Kidney epithelial cell (primary cell): ENCODE data around the gene PTPRA. TPM values are rescaled to one million over a fixed set of nuclear protein-coding genes. Genes with fewer than 3 reads are reported as not detected.
"Not testable (repeated sequence)": the region's sequence is repeated elsewhere in the genome, so short reads cannot be mapped to it uniquely, and the experiment has no call there.

ENCODE experiments used
- DNase-seq: peaks from one replicate; pipeline ENCODE4 v3.0.0-alpha.2; 2010; ENCODE audit warnings: low read depth
- H3K27me3 ChIP-seq: 2 replicates; pipeline ENCODE4 v1.6.0; 2011; ENCODE audit warnings: low read length; ENCODE audit not compliant: control insufficient read depth, insufficient read depth
- H3K36me3 ChIP-seq: 2 replicates; pipeline ENCODE4 v1.5.1; 2011; ENCODE audit warnings: low read length; ENCODE audit not compliant: control insufficient read depth, insufficient read depth
- H3K4me3 ChIP-seq: 2 replicates; pipeline ENCODE4 v1.5.1; 2011; ENCODE audit warnings: low read depth, mild to moderate bottlenecking, control low read depth, low read length
- total RNA-seq: library from RNA; depleted of rRNA; stranded (reverse); fragments of >200 nt; gene quantifications from 2 replicates; pipeline ENCODE4 v1.2.3, GENCODE V29; 2015
- TF ChIP-seq, protein P1 (sequence below): IDR thresholded peaks from 2 replicates; pipeline ENCODE4 v1.5.1; 2011; ENCODE audit warnings: mild to moderate bottlenecking, moderate library complexity, low read length, control low read depth, inconsistent platforms; ENCODE audit not compliant: insufficient read depth, poor library complexity, severe bottlenecking

Gene PTPRA
- total RNA-seq, 1 donor from 2014 or later: 48.6 TPM

DNA sequence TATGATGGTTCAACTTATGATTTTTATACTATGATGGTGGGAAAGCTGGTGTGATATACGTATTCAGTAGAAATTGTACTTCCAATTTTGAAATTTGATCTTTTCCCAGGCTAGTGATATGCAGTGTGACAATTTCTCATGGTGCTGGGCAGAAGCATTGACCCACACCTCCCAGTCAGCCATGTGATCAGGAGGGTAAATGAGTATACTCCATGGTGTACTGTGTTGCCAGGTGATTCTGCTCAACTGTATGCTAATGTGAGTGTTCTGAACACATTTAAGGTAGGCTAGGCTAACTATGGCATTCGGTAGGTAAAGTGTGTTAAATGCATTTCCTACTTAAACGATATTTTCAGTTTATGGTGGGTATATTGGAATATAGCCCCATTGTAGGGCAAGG is 19.1 kb downstream of the PTPRA start:
- TF ChIP-seq, protein P1, sequence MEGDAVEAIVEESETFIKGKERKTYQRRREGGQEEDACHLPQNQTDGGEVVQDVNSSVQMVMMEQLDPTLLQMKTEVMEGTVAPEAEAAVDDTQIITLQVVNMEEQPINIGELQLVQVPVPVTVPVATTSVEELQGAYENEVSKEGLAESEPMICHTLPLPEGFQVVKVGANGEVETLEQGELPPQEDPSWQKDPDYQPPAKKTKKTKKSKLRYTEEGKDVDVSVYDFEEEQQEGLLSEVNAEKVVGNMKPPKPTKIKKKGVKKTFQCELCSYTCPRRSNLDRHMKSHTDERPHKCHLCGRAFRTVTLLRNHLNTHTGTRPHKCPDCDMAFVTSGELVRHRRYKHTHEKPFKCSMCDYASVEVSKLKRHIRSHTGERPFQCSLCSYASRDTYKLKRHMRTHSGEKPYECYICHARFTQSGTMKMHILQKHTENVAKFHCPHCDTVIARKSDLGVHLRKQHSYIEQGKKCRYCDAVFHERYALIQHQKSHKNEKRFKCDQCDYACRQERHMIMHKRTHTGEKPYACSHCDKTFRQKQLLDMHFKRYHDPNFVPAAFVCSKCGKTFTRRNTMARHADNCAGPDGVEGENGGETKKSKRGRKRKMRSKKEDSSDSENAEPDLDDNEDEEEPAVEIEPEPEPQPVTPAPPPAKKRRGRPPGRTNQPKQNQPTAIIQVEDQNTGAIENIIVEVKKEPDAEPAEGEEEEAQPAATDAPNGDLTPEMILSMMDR: no peak
- Histone ChIP-seq H3K4me3 (no peak overlapping the region), H3K36me3 (no peaks in the 10 kb centered on the region), H3K27me3 (no peaks in the 10 kb centered on the region)
- no peak for DNase-seq

DNA sequence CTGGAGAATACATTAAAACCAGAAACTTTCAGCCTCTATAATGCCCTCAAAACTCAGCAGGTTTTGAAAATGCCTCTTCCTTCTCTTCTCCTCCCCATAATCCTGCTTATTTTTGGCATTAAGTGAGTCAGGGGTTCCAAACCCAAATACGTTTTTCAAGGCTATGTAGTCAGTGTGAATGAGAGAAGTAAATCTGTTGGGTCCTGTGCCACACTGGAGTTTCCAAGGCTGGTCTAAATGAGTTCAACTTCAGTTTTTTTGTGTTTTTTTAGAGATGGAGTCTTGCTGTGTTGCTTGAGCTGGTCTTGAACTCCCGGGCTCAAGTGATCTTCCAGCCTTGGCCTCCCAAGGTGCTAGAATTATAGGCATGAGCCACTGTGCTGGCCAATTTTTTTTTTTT is 20.9 kb downstream of the PTPRA start:
- Histone ChIP-seq H3K36me3 (no peaks in the 10 kb centered on the region), H3K4me3 (no peak overlapping the region), H3K27me3 (no peaks in the 10 kb centered on the region)
- no peak for DNase-seq
- TF ChIP-seq, protein P1: no peak

DNA sequence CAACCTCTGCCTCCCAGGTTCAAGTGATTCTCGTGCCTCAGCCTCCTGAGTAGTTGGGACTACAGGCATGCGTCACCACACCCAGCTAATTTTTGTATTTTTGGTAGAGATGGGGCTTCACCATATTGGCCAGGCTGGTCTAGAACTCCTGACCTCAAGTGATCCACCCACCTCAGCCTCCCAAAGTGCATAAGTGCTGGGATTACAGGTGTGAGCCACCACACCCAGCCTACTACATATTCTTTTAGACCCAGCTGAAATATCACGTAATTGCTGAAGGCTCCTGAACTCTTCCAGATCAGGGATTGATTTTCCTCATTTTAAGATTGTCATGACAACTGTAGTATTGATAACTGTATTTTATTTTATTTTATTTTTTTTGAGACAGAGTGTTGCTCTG is 21.9 kb downstream of the PTPRA start:
- H3K4me3 ChIP-seq, H3K36me3 ChIP-seq: not testable (repeated sequence)

GRCh38 chr20:2899243-2899642 is 26.0 kb downstream of the PTPRA start:
- no peak for DNase-seq
- no peaks in the 10 kb centered on the region for H3K36me3 ChIP-seq
- TF ChIP-seq, protein P1: no peak
- no peak overlapping the region for H3K4me3 ChIP-seq
- H3K27me3 ChIP-seq: no peaks in the 10 kb centered on the region

More for the DNA sequence above, 21.9 kb downstream of the PTPRA start:
- H3K27me3 ChIP-seq, DNase-seq: not testable (repeated sequence)

DNA sequence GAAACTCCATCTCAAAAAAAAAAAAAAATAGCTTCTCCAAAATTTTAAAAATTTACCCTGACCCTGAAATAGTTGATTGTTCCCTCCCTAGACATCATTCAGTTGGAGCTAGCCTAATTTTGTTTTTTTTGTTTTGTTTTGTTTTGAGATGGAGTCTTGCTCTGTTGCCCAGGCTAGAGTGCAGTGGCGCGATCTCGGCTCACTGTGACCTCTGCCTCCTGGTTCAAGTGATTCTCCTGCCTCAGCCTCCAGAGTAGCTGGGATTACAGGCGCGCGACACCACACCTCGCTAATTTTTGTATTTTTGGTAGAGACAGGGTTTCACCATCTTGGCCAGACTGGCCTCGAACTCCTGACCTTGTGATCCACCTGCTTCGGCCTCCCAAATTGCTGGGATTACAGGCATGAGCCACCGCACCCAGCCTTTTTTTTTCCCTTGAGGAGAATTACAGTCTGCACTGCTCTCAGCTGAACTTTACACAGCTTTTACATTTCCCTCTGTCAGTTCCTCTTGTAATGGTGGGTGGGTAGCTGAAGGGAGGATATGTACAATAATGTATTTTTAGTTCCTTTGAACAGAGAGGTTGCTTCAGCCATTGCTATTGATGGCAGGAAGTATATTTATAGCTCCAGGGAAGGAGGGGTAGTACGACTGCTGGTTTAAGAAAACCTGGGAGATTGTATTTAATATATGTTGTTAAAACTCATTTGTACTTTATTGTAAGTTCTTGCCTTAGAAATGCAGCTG is 27.7 kb downstream of the PTPRA start:
- TF ChIP-seq, protein P1: no peak
- Histone ChIP-seq H3K36me3 (no peaks in the 10 kb centered on the region), H3K27me3 (no peaks in the 10 kb centered on the region), H3K4me3 (no peak overlapping the region)
- no peak for DNase-seq

GRCh38 chr20:2902291-2902690 is 29.0 kb downstream of the PTPRA start:
- TF ChIP-seq, protein P1: no peak
- Histone ChIP-seq H3K36me3 (no peaks in the 10 kb centered on the region), H3K4me3 (no peak overlapping the region)

More at GRCh38 chr20:2902291-2902690, 29.0 kb downstream of the PTPRA start:
- no peak for DNase-seq
- no peaks in the 10 kb centered on the region for H3K27me3 ChIP-seq
